PC-9 (cell line): ENCODE results near the gene FUT8.

Source experiments
- CTCF ChIP-seq: fragments of 200-600 bp; sonication (generic); conservative IDR thresholded peaks from 2 replicates; pipeline ENCODE4 v1.6.1; 2017; ENCODE audit warnings: mixed run types, antibody characterized with exemption, mild to moderate bottlenecking, moderate library complexity
- EZH2 ChIP-seq: fragments of 200-600 bp; sonication (generic); IDR thresholded peaks from 2 replicates; pipeline ENCODE4 v1.8.0; 2017; ENCODE audit warnings: antibody characterized with exemption, low read depth

DNA sequence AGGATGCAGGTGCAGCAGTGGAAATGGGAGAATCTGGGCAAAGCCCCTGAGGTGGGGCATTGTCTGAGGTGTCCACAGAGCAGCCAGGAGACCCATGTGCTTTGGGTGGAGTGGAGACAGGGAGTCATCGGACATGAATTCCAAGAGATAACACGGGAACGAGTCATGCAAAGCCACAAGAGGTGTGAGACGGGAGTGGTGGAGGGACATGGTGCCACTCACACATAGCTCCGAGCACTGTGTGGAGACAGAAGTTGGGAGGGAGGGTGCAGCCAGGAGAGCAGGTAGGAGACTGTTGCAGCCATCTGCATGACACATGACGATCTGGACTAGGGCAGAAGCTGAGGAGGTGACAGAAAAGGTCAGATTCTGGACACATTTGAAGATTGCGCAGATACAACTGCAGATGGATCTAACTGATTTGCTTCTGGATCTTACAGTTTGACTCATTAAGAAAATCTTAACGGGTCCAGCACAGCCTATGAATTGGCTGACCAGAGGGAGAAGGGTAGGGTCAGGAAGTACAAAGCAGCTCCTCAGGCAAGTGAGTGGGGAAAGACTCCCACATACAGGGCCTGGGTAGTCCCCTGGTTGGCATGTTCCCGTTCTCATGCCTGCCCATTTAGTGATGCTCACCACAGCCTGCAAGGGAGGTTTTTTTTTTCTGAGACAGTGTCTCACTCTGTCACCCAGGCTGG, 379.8 kb downstream of the FUT8 start:
- no peak for TF ChIP-seq EZH2
- no peak for TF ChIP-seq CTCF
